Activated CD4-positive, alpha-beta T cell treated with anti-CD3 and anti-CD28 coated beads, Interleukin-2, amount 50 U/mL, for 4 hours (primary cell): ENCODE data around the gene PIK3R2.
A peak's percentile ranks its signal among the peaks of the same experiment; 100 is the strongest.

ENCODE experiments used
- DNase-seq, 2 experiments: peaks; one replicate each; pipeline ENCODE4 v3.0.0-alpha.2; 2020

Gene PIK3R2

DNA sequence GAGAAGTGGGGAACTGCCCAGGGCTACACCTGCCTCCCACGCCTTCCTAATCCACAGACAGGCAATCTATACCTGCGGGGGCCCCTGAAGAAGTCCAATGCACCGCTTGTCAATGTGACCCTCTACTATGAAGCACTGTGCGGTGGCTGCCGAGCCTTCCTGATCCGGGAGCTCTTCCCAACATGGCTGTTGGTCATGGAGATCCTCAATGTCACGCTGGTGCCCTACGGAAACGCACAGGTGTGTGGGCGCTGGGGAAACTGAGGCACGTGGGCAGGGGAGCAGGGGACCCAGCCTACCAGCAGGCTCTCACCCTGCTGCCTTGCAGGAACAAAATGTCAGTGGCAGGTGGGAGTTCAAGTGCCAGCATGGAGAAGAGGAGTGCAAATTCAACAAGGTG, 22.0 kb downstream of the PIK3R2 start:
- DNase-seq, result no peak

GRCh38 chr19:18176367-18177310, 23.7 kb downstream of the PIK3R2 start:
- DNase-seq, result no peak

GRCh38 chr19:18179957-18180356, 27.0 kb downstream of the PIK3R2 start:
- no peak for DNase-seq

DNA sequence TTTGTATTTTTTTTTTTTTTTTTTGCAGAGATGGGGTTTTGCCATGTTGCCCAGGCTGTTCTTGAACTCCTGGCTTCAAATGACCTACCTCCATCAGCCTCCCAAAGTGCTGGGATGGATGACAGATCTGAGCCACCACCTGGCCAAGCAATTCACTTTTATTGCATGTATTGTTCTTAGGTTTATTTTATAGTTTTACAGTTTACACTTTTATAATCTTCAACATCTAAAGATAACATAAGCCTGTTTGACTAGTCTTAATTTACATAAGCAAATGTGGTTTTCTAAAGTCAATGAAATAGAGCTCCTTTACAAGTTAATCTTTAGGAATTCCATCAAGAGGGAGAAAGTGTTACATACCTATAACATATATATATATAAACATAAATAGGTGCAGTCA, 30.6 kb downstream of the PIK3R2 start:
- DNase-seq, result no peak

DNA sequence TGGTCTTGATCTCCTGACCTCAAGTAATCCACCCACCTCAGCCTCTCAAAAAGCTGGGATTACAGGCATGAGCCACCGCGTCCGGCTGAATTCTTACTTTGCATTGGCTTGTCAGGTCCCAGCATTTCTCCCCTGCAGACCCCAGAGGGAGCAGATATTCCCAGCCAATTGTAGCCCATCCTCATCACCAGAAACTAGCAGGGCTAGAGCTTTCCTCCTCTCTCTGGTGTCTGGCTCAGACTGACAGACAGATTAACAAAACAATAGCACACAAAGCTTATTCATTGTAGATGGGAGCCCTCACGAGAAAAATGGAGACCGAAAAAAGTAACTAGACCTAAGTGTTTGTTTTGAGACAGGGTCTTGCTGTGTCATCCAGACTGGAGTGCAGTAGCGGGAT, 32.6 kb downstream of the PIK3R2 start:
- DNase-seq, result no peak

- no peak for DNase-seq
Observed at GRCh38 chr19:18190278-18190677, 37.3 kb downstream of the PIK3R2 start.

- no peak for DNase-seq
Observed at GRCh38 chr19:18191640-18192062, 38.7 kb downstream of the PIK3R2 start.

DNA sequence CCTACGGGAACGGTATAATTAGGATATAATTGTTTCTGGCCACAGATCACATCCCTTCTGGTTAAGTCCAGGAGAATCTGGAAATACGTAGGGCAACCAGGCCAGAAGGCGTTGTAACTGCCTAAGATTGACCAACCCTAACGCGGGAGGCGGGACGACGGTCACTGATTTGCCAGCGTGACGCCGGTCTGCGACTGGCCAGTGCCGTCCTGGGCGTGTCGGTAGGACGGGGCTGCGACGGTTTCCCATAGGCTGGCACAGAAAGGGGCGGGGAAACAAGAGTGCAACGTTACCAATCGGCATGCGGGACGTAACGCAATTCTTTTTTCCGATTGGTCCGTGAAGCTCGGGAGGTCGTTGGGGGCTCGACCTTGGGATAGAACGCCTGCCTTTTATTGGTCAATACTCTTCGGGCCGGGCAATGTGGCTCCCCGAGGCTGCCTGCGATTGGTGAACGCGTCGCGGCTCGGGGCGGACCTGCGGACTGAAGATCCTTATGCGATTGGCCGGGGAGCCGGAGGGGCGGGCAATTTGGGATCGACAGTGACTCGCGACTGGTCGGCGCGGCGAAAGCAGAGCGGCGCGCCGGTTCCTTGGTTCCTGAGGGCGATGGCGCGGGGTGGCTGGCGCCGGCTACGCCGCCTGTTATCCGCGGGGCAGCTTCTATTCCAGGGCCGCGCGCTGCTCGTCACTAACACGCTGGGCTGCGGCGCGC, 39.9 kb downstream of the PIK3R2 start, which contains the start of gene MPV17L2:
Gene MPV17L2 (plus strand): TSS at position 546 of the 715 bp plus-strand sequence. CDS start 64 bp downstream, at position 610.
- DNase-seq, result peak; percentile 97 to 98

DNA sequence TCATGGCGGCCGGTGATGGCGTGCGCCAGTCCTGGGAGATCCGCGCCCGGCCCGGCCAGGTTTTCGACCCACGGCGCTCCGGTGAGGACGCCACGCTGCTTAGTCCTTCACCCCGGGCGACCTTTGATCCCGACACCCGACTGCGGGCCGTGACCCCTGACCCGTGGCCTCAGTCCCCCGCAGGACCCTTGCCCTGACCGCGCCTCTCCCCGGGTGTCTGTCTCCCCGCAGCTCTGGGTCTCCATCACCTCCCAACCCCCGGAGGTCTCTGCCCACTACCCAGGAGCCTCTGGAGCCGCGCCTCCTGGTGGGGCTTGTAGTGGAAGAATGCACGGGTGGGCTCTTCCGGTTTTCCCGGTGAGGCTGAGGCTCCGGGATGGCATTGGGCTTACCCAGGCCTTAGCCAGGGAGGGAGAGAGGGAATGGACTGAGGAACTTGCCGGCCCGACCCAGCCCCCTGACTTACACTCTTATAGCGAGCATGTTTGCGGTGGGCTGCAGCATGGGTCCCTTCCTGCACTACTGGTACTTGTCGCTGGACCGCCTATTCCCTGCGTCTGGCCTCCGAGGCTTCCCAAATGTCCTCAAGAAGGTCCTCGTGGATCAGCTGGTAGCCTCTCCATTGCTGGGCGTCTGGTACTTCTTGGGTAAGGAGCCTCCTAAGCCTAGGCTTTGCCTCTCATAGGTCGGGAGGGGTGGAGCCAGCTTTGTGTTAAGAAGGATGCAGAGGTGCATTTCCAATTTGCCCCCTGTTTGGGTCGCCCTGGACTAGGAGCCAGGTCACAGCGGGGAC, 40.6 kb downstream of the PIK3R2 start:
- DNase-seq, result no peak

GRCh38 chr19:18194181-18194530, 41.2 kb downstream of the PIK3R2 start:
- no peak for DNase-seq

- DNase-seq, result no peak
Observed at GRCh38 chr19:18194554-18195238, 41.7 kb downstream of the PIK3R2 start.

GRCh38 chr19:18196511-18196845, 43.5 kb downstream of the PIK3R2 start:
- DNase-seq, result no peak

DNA sequence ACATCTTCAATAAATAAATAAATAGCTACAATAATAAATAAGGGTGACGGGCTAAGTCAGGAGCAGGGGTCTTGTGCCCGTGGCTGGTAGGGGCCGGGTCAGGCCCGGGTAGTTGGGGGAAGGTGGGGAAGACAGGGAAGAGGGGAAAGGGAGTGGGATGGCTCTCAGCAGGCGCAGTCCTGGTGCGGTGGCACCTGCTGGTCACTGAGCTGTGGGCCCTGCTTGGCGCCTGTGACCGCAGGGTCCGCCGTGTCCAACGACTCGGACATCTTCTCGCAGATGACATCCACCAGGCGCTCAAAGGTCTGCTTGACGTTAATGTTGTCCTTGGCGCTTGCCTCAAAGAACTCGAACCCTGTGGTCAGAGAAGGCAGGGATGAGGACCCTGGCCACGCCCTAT, 44.3 kb downstream of the PIK3R2 start:
- no peak for DNase-seq

- no peak for DNase-seq
Observed at GRCh38 chr19:18197941-18198340, 45.0 kb downstream of the PIK3R2 start.

- DNase-seq, result no peak
Observed at GRCh38 chr19:18198374-18198773, 45.4 kb downstream of the PIK3R2 start.

GRCh38 chr19:18202397-18202777, 49.4 kb downstream of the PIK3R2 start:
- no peak for DNase-seq

- peak in 1 of 2 experiments; percentile 17 for DNase-seq
Observed at GRCh38 chr19:18202778-18203407, 49.9 kb downstream of the PIK3R2 start.

- peak in 1 of 2 experiments; percentile 32 for DNase-seq
Observed at GRCh38 chr19:18203408-18203862, 50.5 kb downstream of the PIK3R2 start.

- peak; percentile 99 to 100 for DNase-seq
Observed at GRCh38 chr19:18203863-18204393, 51.0 kb downstream of the PIK3R2 start, which contains the start of gene RAB3A. RAB3A (minus strand) TSS chr19:18204042; CDS start chr19:18202740, 1,302 bp downstream.

GRCh38 chr19:18204394-18205199, 51.6 kb downstream of the PIK3R2 start:
- DNase-seq, result peak in 1 of 2 experiments; percentile 17
